K562 (cell line): ENCODE data around the gene LY6G6D. TPM values are rescaled to one million over a fixed set of nuclear protein-coding genes. Genes with fewer than 3 reads are reported as not detected.

ENCODE experiments used
- ATAC-seq: fragments of 200-7000 bp; cut with Tn5 transposase; 3 replicates; pipeline ENCODE4 v1.9.1; 2020; ENCODE audit warnings: moderate library complexity
- BruUV-seq: library from RNA; stranded (reverse); fragments of 400-500 nt; replicated peaks from 2 replicates; lab custom pipeline; 2021; lab: Mats Ljungman, UMichigan
- CTCF ChIA-PET: fragments of 300-600 bp; formaldehyde crosslinking; extraction: SDS; loops from one replicate; lab custom pipeline; 2021; ENCODE audit warnings: low intra/inter-chr PET ratio; lab: Yijun Ruan, JAX
- POLR2A ChIA-PET: fragments of 300-600, 350-650 bp; sonication (Branson Sonifier 250); formaldehyde crosslinking; extraction: SDS; loops from one replicate; lab custom pipeline; 2021; ENCODE audit warnings: antibody characterized with exemption, inconsistent platforms; lab: Yijun Ruan, JAX
- DNase-seq, 4 experiments: peaks; one replicate each; pipeline versions ENCODE4 v3.0.0 to v3.0.0-alpha.2; 2011 to 2018; ENCODE audit warnings: low spot score in 3 of 4, mixed read lengths in 3 of 4; ENCODE audit errors: extremely low read depth in 1 of 4
- FAIRE-seq: peaks from 2 replicates; lab custom pipeline; 2011; peaks lifted over from hg19 to GRCh38; lab: Jason Lieb, UNC
- H2AFZ ChIP-seq: 2 replicates; pipeline ENCODE4 v1.6.0; 2011; ENCODE audit warnings: low read depth, low read length, control low read depth, inconsistent platforms
- H3K27ac ChIP-seq: fragments of 200-600 bp; 3 replicates; pipeline ENCODE4 v1.8.0; 2011; ENCODE audit warnings: low read depth, mild to moderate bottlenecking, control low read depth, inconsistent platforms, low read length, moderate library complexity, mixed read lengths; ENCODE audit errors: extremely low read depth
- H3K27me3 ChIP-seq, 2 experiments: fragments of 300-600 bp in 1 of 2; 2 replicates in 1 of 2; 3 replicates in 1 of 2; pipeline versions ENCODE4 v1.6.0 to v1.8.0; 2011; ENCODE audit warnings: inconsistent platforms in 2 of 2, low read length in 2 of 2, mild to moderate bottlenecking in 1 of 2, mixed read lengths in 1 of 2, moderate library complexity in 1 of 2; ENCODE audit not compliant: control insufficient read depth in 2 of 2, insufficient read depth in 2 of 2
- H3K36me3 ChIP-seq: fragments of 300-600 bp; 3 replicates; pipeline ENCODE4 v1.8.0; 2011; ENCODE audit warnings: mild to moderate bottlenecking, low read length, inconsistent platforms; ENCODE audit not compliant: control insufficient read depth, insufficient read depth
- H3K4me1 ChIP-seq, 2 experiments: fragments of 200-600 bp in 1 of 2; replicated peaks in 1 of 2; 2 replicates in 1 of 2; 3 replicates in 1 of 2; pipeline versions ENCODE4 v1.5.1 to v1.8.0; 2011; ENCODE audit warnings: inconsistent platforms in 2 of 2, low read length in 2 of 2, mild to moderate bottlenecking in 1 of 2, mixed read lengths in 1 of 2, moderate library complexity in 1 of 2; ENCODE audit not compliant: control insufficient read depth in 2 of 2, insufficient read depth in 2 of 2
- H3K4me2 ChIP-seq: 2 replicates; pipeline ENCODE4 v1.6.1; 2011; ENCODE audit warnings: low read length, control low read depth, inconsistent platforms, mixed read lengths; ENCODE audit not compliant: insufficient read depth
- H3K4me3 ChIP-seq: fragments of 200-600 bp; sonication (generic), shearing (Covaris generic); 2 replicates; pipeline ENCODE4 v1.5.1; 2016; ENCODE audit warnings: control low read depth, inconsistent platforms
- H3K79me2 ChIP-seq: fragments of 200-600 bp; 3 replicates; pipeline ENCODE4 v1.8.0; 2011; ENCODE audit warnings: low read length, inconsistent platforms; ENCODE audit not compliant: control insufficient read depth, insufficient read depth
- H3K9ac ChIP-seq, 2 experiments: 2 replicates each; pipeline versions ENCODE4 v1.6.0 to v1.6.1; 2011; ENCODE audit warnings: low read depth in 2 of 2, low read length in 2 of 2, control low read depth in 1 of 2, inconsistent platforms in 1 of 2, mild to moderate bottlenecking in 1 of 2, mixed read lengths in 1 of 2; ENCODE audit not compliant: insufficient read depth in 1 of 2
- H3K9me1 ChIP-seq: one replicate; pipeline ENCODE4 v1.6.0; 2011; ENCODE audit warnings: inconsistent platforms, mild to moderate bottlenecking, low read length, moderate library complexity; ENCODE audit not compliant: control insufficient read depth, insufficient read depth
- H3K9me3 ChIP-seq: replicated peaks from 2 replicates; pipeline ENCODE4 v1.5.1; 2011; ENCODE audit warnings: low read depth, low read length, inconsistent platforms; ENCODE audit not compliant: control insufficient read depth, insufficient read depth
- H4K20me1 ChIP-seq: replicated peaks from 2 replicates; pipeline ENCODE4 v1.6.1; 2011; ENCODE audit warnings: low read length, inconsistent platforms, mixed read lengths; ENCODE audit not compliant: control insufficient read depth, insufficient read depth
- BCOR ChIP-seq: fragments of 450-650 bp; IDR thresholded peaks from 2 replicates; pipeline ENCODE4 v1.6.1; 2016
- CBFA2T2 ChIP-seq: fragments of 450-650 bp; conservative IDR thresholded peaks from 2 replicates; pipeline ENCODE4 v1.6.1; 2017; ENCODE audit warnings: mild to moderate bottlenecking
- CXXC5 ChIP-seq: fragments of 250-450 bp; sonication (Bioruptor Pico); IDR thresholded peaks from 2 replicates; pipeline ENCODE4 v1.8.0; 2022; ENCODE audit warnings: inconsistent platforms, mild to moderate bottlenecking, moderate library complexity
- IFI16 ChIP-seq: fragments of 250-450 bp; sonication (Bioruptor Pico); IDR thresholded peaks from 2 replicates; pipeline ENCODE4 v2.1.2; 2022; ENCODE audit warnings: mild to moderate bottlenecking, inconsistent platforms
- MEF2D ChIP-seq: conservative IDR thresholded peaks from 2 replicates; pipeline ENCODE4 v1.6.1; 2016; ENCODE audit warnings: low read depth, missing genetic modification characterization, missing compliant biosample characterization
- TFAP4 ChIP-seq: sonication (generic); formaldehyde crosslinking; IDR thresholded peaks from 2 replicates; pipeline ENCODE4 v1.8.0; 2022; ENCODE audit warnings: missing genetic modification reagents, mild to moderate bottlenecking, moderate library complexity, borderline replicate concordance
- ZBTB1 ChIP-seq: sonication (generic); formaldehyde crosslinking; IDR thresholded peaks from 2 replicates; pipeline ENCODE4 v1.8.1; 2023; ENCODE audit warnings: missing genetic modification reagents, low read depth, mild to moderate bottlenecking, borderline replicate concordance
- ZNF133 ChIP-seq: fragments of 250-450 bp; sonication (Bioruptor Pico); IDR thresholded peaks from 2 replicates; pipeline ENCODE4 v1.4.0; 2020; ENCODE audit warnings: mild to moderate bottlenecking
- WGBS: fragments of 100-300 bp; shearing (Covaris generic); methylation state at CpG from one replicate; pipeline ENCODE4 v1.1.6; 2016; ENCODE audit warnings: low coverage, mixed read lengths; ENCODE audit not compliant: insufficient coverage; ENCODE audit errors: missing lambda C conversion rate; 5-methylcytosine and 5-hydroxymethylcytosine counted together
- in situ Hi-C: fragments of 300-500 bp; cut with MboI; formaldehyde crosslinking; loops from 4 replicates; pipeline ENCODE4 v1.15.0; 2018; ENCODE audit warnings: inconsistent platforms, mixed read lengths
- intact Hi-C: fragments of 100-400 bp; cut with micrococcal nuclease; formaldehyde crosslinking; loops from 2 replicates; pipeline ENCODE4 v1.14.2; 2022
- polyA plus RNA-seq, 8 experiments: library from polyadenylated mRNA; depleted of rRNA in 4 of 8; stranded (reverse) in 5 of 8; unstranded in 3 of 8; fragments of >200 nt; fragmentation: Nextera tagmentation in 2 of 8; fragmentation: Illumina TruSeq in 1 of 8; extraction: Ambion mirVana in 2 of 8; extraction: Trizol in 1 of 8; gene quantifications; 2 replicates each; pipeline versions ENCODE4 v1.2.1 to v1.2.3, GENCODE V29; 2011 to 2014; ENCODE audit warnings: inconsistent platforms in 1 of 8, missing spikeins in 1 of 8
- total RNA-seq, 7 experiments: library from RNA; depleted of rRNA in 6 of 7; stranded (reverse); fragments of >200 nt in 6 of 7; fragmentation: Illumina TruSeq in 2 of 7; extraction: Trizol in 2 of 7; gene quantifications; 2 replicates each; pipeline versions ENCODE4 v1.2.1 to v1.2.3, GENCODE V29; 2011 to 2021; ENCODE audit warnings: low replicate concordance in 1 of 7

Gene LY6G6D
- total and polyA plus RNA-seq, 9 of the 15 experiments (the other 6 are each of a cell fraction or from before 2014, with no cell fraction given), result 0.30 to 0.38 TPM; not detected in 7

GRCh38 chr6:31721351-31722020, 6.3 kb downstream of the LY6G6D start, which contains the start of gene LY6G6C:
Gene LY6G6C, minus strand, starts transcription at chr6:31721746. Its CDS starts 67 bp downstream, at chr6:31721679.
- peaks cover 26 to 31% of the 10 kb centered on the region in 2 experiments for H3K4me1 ChIP-seq
- no peaks in the 10 kb centered on the region for H3K9me3 ChIP-seq
- H3K9ac ChIP-seq, result peak within 1 kb of the TSS in 1 of 2 experiments; percentile 31; a peak in 1 of 4 replicates
- H3K4me3 ChIP-seq, result no peak within 1 kb of the TSS
- BruUV-seq, result no TSS peak
- no peak for FAIRE-seq
- intact Hi-C loops, result no loop called here
- H4K20me1 ChIP-seq, result no peaks in the 10 kb centered on the region
- H3K27me3 ChIP-seq, result no peaks in the 10 kb centered on the region
- H3K27ac ChIP-seq, result no peak within 1 kb of the TSS
- TF ChIP-seq CXXC5 (CRISPR knock-in tag) (no peak), MEF2D (no peak), IFI16 (no peak), CBFA2T2 (no peak), TFAP4 (CRISPR knock-in tag) (0 out of 2 replicates have a peak, but pooled peaks have one; percentile 26), BCOR (no peak), ZBTB1 (CRISPR knock-in tag) (no peak), ZNF133 (CRISPR knock-in tag) (no peak)
- no peak for DNase-seq
- 15% methylated on average over 4 of the region's 4 CpGs for WGBS
- no peak within 1 kb of the TSS for H3K4me2 ChIP-seq
- H3K9me1 ChIP-seq, result no peaks in the 10 kb centered on the region
- no peak for ATAC-seq
- CTCF ChIA-PET, result no interaction called here
- in situ Hi-C loops, result no loop called here
- peaks cover 6% of the 10 kb centered on the region; the same call in 1 of the 3 replicates for H3K36me3 ChIP-seq
- POLR2A ChIA-PET, result interaction anchor here (0.6 to 15.0 kb wide), 10 partner anchors 10 to 367 kb away, joined by 3 to 236 read pairs (median 6); partner anchors contain the start of genes ABHD16A, CLIC1, CSNK2B and DDAH2
- no peaks in the 10 kb centered on the region for H3K79me2 ChIP-seq
- H2AFZ ChIP-seq, result no peak within 1 kb of the TSS
